NCI-H2107 treated with DMSO at 0.1 percent for 48 hours (cell line): ENCODE data around the gene CD2AP.
A peak's percentile ranks its signal among the peaks of the same experiment; 100 is the strongest.
"Not testable (repeated sequence)": the region's sequence is repeated elsewhere in the genome, so short reads cannot be mapped to it uniquely, and the experiment has no call there.

ENCODE experiments used
- DNase-seq: peaks from one replicate; lab custom pipeline; 2025; ENCODE audit not compliant: unreplicated experiment; lab: John Stamatoyannopoulos, UW

Gene CD2AP

GRCh38 chr6:47477497-47478232 is at the start of gene CD2AP:
TSS of gene CD2AP (plus strand) at chr6:47477789. CDS start at chr6:47478245, 456 bp downstream.
- peak; percentile 36 for DNase-seq

GRCh38 chr6:47428288-47428687 is 49.3 kb upstream of the CD2AP start:
- DNase-seq: no peak

- DNase-seq: no peak
Observed at GRCh38 chr6:47428746-47429664, 48.6 kb upstream of the CD2AP start.

- no peak for DNase-seq
Observed at GRCh38 chr6:47434372-47435253, 43.0 kb upstream of the CD2AP start.

- no peak for DNase-seq
Observed at GRCh38 chr6:47435254-47435612, 42.4 kb upstream of the CD2AP start.

GRCh38 chr6:47437592-47437991 is 40.0 kb upstream of the CD2AP start:
- DNase-seq: no peak

GRCh38 chr6:47438481-47439347 is 38.9 kb upstream of the CD2AP start:
- DNase-seq: no peak

- no peak for DNase-seq
Observed at GRCh38 chr6:47439348-47439668, 38.3 kb upstream of the CD2AP start.

- peak; percentile 22 for DNase-seq
Observed at GRCh38 chr6:47440719-47441118, 36.9 kb upstream of the CD2AP start.

GRCh38 chr6:47444964-47445363 is 32.6 kb upstream of the CD2AP start:
- DNase-seq: not testable (repeated sequence)

GRCh38 chr6:47446669-47447330 is 30.8 kb upstream of the CD2AP start:
- DNase-seq: no peak

- no peak for DNase-seq
Observed at GRCh38 chr6:47447722-47448121, 29.9 kb upstream of the CD2AP start.

GRCh38 chr6:47451162-47451561 is 26.4 kb upstream of the CD2AP start:
- DNase-seq: no peak

- DNase-seq: no peak
Observed at GRCh38 chr6:47452899-47453298, 24.7 kb upstream of the CD2AP start.

GRCh38 chr6:47453372-47453936 is 24.1 kb upstream of the CD2AP start:
- DNase-seq: no peak

- DNase-seq: no peak
Observed at GRCh38 chr6:47454713-47455396, 22.7 kb upstream of the CD2AP start.

- DNase-seq: peak; percentile 23
Observed at GRCh38 chr6:47455533-47456209, 21.9 kb upstream of the CD2AP start.

GRCh38 chr6:47456536-47456975 is 21.0 kb upstream of the CD2AP start:
- peak; percentile 37 for DNase-seq
